ENCODE results near the gene CBY1. TPM values are rescaled to one million over a fixed set of nuclear protein-coding genes. Genes with fewer than 3 reads are reported as not detected.
"Not testable (repeated sequence)": the region's sequence is repeated elsewhere in the genome, so short reads cannot be mapped to it uniquely, and the experiment has no call there.

Gene CBY1
- total and polyA plus RNA-seq, 2 donors (not counting 1 experiment from before 2014, with no cell fraction given): 6.0 to 20.7 TPM

- H3K27me3 Mint-ChIP-seq: peaks cover 14% of the 10 kb centered on the region
- Histone ChIP-seq H3K9me3 (ENCODE audit: control extremely low read depth in 1 of 3, control insufficient read depth in 2 of 3, insufficient read depth in 1 of 3, low read length in 2 of 3) (no peaks in the 10 kb centered on the region), H3K36me3 (replicated peaks in 1 of 2; ENCODE audit: control extremely low read depth in 1 of 2, control insufficient read depth in 1 of 2, extremely low read depth in 1 of 2, insufficient read depth in 2 of 2, low read length in 1 of 2) (no peaks in the 10 kb centered on the region), H2AFZ (ENCODE audit: insufficient read depth, low read depth, low read length, poor library complexity, severe bottlenecking) (no peak overlapping the region), H3K4me2 (replicated peaks; ENCODE audit: low read depth, low read length, poor library complexity, severe bottlenecking) (no peak overlapping the region), H4K20me1 (ENCODE audit: control insufficient read depth, insufficient read depth, low read length, poor library complexity, severe bottlenecking) (no peaks in the 10 kb centered on the region), H3K27me3 (replicated peaks in 1 of 4; ENCODE audit: control extremely low read depth in 1 of 4, control insufficient read depth in 3 of 4, insufficient read depth in 4 of 4, low read length in 3 of 4) (no peaks in the 10 kb centered on the region), H3K27ac (ENCODE audit: low read length in 2 of 2) (no peak overlapping the region), H3K79me2 (ENCODE audit: control insufficient read depth, insufficient read depth, low read length) (no peaks in the 10 kb centered on the region), H3K9ac (ENCODE audit: low read length) (no peak overlapping the region), H3K4me3 (ENCODE audit: control extremely low read depth in 1 of 5, extremely low read depth in 1 of 5, insufficient read depth in 1 of 5, low read depth in 2 of 5, low read length in 4 of 5) (no peak overlapping the region), H3K4me1 (ENCODE audit: control insufficient read depth in 2 of 2, insufficient read depth in 2 of 2, low read length in 2 of 2) (no peaks in the 10 kb centered on the region)
- TF ChIP-seq EZH2 (IDR thresholded peaks at IDR 0.05; ENCODE audit: borderline replicate concordance, insufficient read depth, low read depth, low read length, poor library complexity, severe bottlenecking): no peak
- TF ChIP-seq, protein P1, sequence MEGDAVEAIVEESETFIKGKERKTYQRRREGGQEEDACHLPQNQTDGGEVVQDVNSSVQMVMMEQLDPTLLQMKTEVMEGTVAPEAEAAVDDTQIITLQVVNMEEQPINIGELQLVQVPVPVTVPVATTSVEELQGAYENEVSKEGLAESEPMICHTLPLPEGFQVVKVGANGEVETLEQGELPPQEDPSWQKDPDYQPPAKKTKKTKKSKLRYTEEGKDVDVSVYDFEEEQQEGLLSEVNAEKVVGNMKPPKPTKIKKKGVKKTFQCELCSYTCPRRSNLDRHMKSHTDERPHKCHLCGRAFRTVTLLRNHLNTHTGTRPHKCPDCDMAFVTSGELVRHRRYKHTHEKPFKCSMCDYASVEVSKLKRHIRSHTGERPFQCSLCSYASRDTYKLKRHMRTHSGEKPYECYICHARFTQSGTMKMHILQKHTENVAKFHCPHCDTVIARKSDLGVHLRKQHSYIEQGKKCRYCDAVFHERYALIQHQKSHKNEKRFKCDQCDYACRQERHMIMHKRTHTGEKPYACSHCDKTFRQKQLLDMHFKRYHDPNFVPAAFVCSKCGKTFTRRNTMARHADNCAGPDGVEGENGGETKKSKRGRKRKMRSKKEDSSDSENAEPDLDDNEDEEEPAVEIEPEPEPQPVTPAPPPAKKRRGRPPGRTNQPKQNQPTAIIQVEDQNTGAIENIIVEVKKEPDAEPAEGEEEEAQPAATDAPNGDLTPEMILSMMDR (IDR thresholded peaks at IDR 0.05): no peak
- H3K4me1 Mint-ChIP-seq: no peaks in the 10 kb centered on the region
- ATAC-seq (ENCODE audit: low read depth) (no peak), DNase-seq (no peak)
- H3K9me3 Mint-ChIP-seq (ENCODE audit: insufficient read depth): no peaks in the 10 kb centered on the region
- intact Hi-C loops (cut with micrococcal nuclease): no loop called here
- ChIA-PET POLR2A (no interaction called here), CTCF (no interaction called here)
- no peak overlapping the region for H3K27ac Mint-ChIP-seq
- 100% methylated on average over 1 of the region's 3 CpGs for WGBS (ENCODE audit: insufficient coverage)
- H3K4me3 Mint-ChIP-seq: no peak overlapping the region
These were observed 17.7 kb upstream of the CBY1 start for GRCh38 chr22:38638728-38639127.

GRCh38 chr22:38641476-38642040 is 14.9 kb upstream of the CBY1 start:
- H2AFZ ChIP-seq (ENCODE audit: insufficient read depth, low read depth, low read length, poor library complexity, severe bottlenecking): no peak overlapping the region
- H3K27me3 ChIP-seq (replicated peaks in 1 of 4; ENCODE audit: control extremely low read depth in 1 of 4, control insufficient read depth in 3 of 4, insufficient read depth in 4 of 4, low read length in 3 of 4): no peaks in the 10 kb centered on the region
- no peak overlapping the region for H3K27ac Mint-ChIP-seq
- no peaks in the 10 kb centered on the region for H3K36me3 ChIP-seq (replicated peaks in 1 of 2; ENCODE audit: control extremely low read depth in 1 of 2, control insufficient read depth in 1 of 2, extremely low read depth in 1 of 2, insufficient read depth in 2 of 2, low read length in 1 of 2)
- no peak overlapping the region for H3K4me3 Mint-ChIP-seq
- H3K4me1 ChIP-seq (ENCODE audit: control insufficient read depth in 2 of 2, insufficient read depth in 2 of 2, low read length in 2 of 2): no peaks in the 10 kb centered on the region
- ATAC-seq (ENCODE audit: low read depth): no peak
- ChIA-PET POLR2A (interaction anchor here (0.7 kb wide), 1 partner anchor 105 kb away, joined by 4 read pairs; no protein-coding TSS in a partner anchor), CTCF (no interaction called here)
- H3K4me3 ChIP-seq (ENCODE audit: control extremely low read depth in 1 of 5, extremely low read depth in 1 of 5, insufficient read depth in 1 of 5, low read depth in 2 of 5, low read length in 4 of 5): no peak overlapping the region
- no peaks in the 10 kb centered on the region for H3K79me2 ChIP-seq (ENCODE audit: control insufficient read depth, insufficient read depth, low read length)
- no peaks in the 10 kb centered on the region for H3K4me1 Mint-ChIP-seq
- H4K20me1 ChIP-seq (ENCODE audit: control insufficient read depth, insufficient read depth, low read length, poor library complexity, severe bottlenecking): no peaks in the 10 kb centered on the region
- H3K9ac ChIP-seq (ENCODE audit: low read length): no peak overlapping the region
- intact Hi-C loops (cut with micrococcal nuclease): no loop called here
- WGBS (ENCODE audit: insufficient coverage): no CpG with 5 or more reads among the region's 13 CpGs
- no peaks in the 10 kb centered on the region for H3K9me3 ChIP-seq (ENCODE audit: control extremely low read depth in 1 of 3, control insufficient read depth in 2 of 3, insufficient read depth in 1 of 3, low read length in 2 of 3)
- no peaks in the 10 kb centered on the region for H3K9me3 Mint-ChIP-seq (ENCODE audit: insufficient read depth)
- peaks cover 14% of the 10 kb centered on the region for H3K27me3 Mint-ChIP-seq
- DNase-seq: no peak
- H3K27ac ChIP-seq (ENCODE audit: low read length in 2 of 2): no peak overlapping the region
- no peak overlapping the region for H3K4me2 ChIP-seq (replicated peaks; ENCODE audit: low read depth, low read length, poor library complexity, severe bottlenecking)
- TF ChIP-seq, protein P1 (IDR thresholded peaks at IDR 0.05): no peak
- no peak for TF ChIP-seq EZH2 (IDR thresholded peaks at IDR 0.05; ENCODE audit: borderline replicate concordance, insufficient read depth, low read depth, low read length, poor library complexity, severe bottlenecking)

DNA sequence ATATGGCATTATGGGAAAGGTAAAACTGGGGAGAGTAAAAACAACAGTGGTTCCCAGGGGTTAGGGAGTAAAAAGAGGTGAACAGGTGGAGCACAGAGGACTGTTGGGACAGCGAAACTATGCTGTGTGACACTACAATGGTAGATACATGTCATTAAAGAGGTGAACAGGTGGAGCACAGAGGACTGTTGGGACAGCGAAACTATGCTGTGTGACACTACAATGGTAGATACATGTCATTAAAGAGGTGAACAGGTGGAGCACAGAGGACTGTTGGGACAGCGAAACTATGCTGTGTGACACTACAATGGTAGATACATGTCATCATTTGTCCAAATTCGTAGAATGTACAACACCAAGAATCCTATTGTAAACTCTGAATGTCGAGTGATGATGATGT is 12.2 kb upstream of the CBY1 start:
- POLR2A ChIA-PET; H3K9me3 Mint-ChIP-seq (ENCODE audit: insufficient read depth); H3K4me1 Mint-ChIP-seq; H3K36me3 ChIP-seq (replicated peaks in 1 of 2; ENCODE audit: control extremely low read depth in 1 of 2, control insufficient read depth in 1 of 2, extremely low read depth in 1 of 2, insufficient read depth in 2 of 2, low read length in 1 of 2); intact Hi-C loops (cut with micrococcal nuclease); H3K27ac Mint-ChIP-seq; H4K20me1 ChIP-seq (ENCODE audit: control insufficient read depth, insufficient read depth, low read length, poor library complexity, severe bottlenecking); H3K27me3 ChIP-seq (replicated peaks in 1 of 4; ENCODE audit: control extremely low read depth in 1 of 4, control insufficient read depth in 3 of 4, insufficient read depth in 4 of 4, low read length in 3 of 4); DNase-seq; H3K4me3 ChIP-seq (ENCODE audit: control extremely low read depth in 1 of 5, extremely low read depth in 1 of 5, insufficient read depth in 1 of 5, low read depth in 2 of 5, low read length in 4 of 5); H3K4me1 ChIP-seq (ENCODE audit: control insufficient read depth in 2 of 2, insufficient read depth in 2 of 2, low read length in 2 of 2); CTCF ChIA-PET; H3K9me3 ChIP-seq (ENCODE audit: control extremely low read depth in 1 of 3, control insufficient read depth in 2 of 3, insufficient read depth in 1 of 3, low read length in 2 of 3); H3K27ac ChIP-seq (ENCODE audit: low read length in 2 of 2); H3K4me3 Mint-ChIP-seq; ATAC-seq (ENCODE audit: low read depth); H3K79me2 ChIP-seq (ENCODE audit: control insufficient read depth, insufficient read depth, low read length); H3K9ac ChIP-seq (ENCODE audit: low read length); H3K4me2 ChIP-seq (replicated peaks; ENCODE audit: low read depth, low read length, poor library complexity, severe bottlenecking); H2AFZ ChIP-seq (ENCODE audit: insufficient read depth, low read depth, low read length, poor library complexity, severe bottlenecking): not testable (repeated sequence)
- WGBS (ENCODE audit: insufficient coverage): 100% methylated on average over 2 of the region's 5 CpGs
- peaks cover 21% of the 10 kb centered on the region for H3K27me3 Mint-ChIP-seq

Measured in B cell (primary cell).